Measurements from ENCODE around the gene FCER1G.

The FCER1G gene

GRCh38 chr1:161188381-161188780 is 26.7 kb upstream of the FCER1G start:
- DNase-seq (ENCODE audit: low spot score): no peak

DNA sequence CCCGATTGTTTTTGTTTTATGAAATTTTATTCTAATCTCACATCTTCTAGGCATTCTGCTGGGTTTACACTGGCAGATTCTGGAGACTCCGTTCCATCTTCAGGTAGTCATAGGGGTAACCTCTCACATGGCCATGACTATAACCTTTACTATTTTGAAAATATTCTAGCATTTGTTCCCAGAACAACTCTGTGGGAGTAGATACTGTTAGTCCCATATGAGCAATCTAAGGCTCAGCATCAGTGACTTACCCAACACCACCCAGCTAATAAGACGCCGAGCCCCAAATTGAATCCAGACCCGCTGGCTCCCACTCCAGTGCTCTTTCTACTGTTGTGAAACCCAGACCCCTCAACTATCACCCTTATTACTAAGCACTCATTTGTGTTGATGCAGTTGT is 26.1 kb upstream of the FCER1G start:
- no peak for DNase-seq (ENCODE audit: low spot score)

DNA sequence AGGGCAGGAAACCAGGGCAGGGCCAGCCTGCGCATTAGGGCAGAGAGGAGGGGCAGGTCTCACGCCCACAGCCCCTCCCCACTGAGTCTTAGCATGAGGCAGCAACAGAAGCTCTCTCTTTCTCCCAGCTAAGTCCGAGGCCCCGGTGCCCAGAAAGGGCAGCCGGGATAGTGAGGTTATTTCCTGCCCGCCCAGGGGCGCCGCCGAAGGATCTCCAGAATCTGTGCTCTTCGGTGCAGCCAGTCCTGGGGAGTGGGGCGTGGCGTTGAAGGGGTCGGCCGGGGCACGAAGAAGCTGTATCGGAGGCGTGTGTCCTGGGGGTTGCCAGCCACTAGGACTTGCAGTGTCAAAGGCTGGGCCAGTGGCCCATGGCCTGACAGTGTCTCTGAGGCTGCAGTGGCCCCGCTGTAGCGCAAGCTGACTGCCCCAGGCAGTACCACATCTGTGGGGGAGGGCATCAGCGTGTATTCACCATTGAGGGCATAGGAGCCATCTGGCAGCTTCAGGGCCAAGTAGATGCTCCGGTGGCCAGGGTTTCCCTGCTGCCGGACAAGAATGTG is 24.1 kb upstream of the FCER1G start:
- DNase-seq (ENCODE audit: low spot score): no peak

DNA sequence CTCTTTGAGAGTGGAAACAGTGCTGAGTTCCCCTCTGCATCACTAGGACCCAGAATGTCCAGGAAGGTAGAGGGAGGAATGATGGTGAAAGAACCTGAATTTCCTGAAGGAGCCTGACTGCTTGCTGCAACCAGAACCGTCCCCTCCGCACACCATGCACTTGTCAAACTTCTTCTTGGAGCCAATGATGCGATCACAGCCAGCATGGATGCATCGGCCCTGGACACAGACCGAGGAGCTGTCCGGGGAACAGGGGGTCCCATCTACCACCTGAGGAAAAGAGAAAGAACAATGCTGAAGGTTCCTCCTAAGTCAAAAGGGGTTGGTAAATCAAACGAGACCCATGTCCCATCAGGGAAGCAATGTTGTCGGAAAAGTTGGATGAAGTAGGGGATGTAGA is 23.1 kb upstream of the FCER1G start:
- no peak for DNase-seq (ENCODE audit: low spot score)

- peak; percentile 78 for DNase-seq (ENCODE audit: low spot score)
Observed at GRCh38 chr1:161192476-161193465, 22.3 kb upstream of the FCER1G start.

GRCh38 chr1:161193561-161194235 is 21.4 kb upstream of the FCER1G start:
- no peak for DNase-seq (ENCODE audit: low spot score)

- DNase-seq (ENCODE audit: low spot score): no peak
Observed at GRCh38 chr1:161195171-161195570, 19.9 kb upstream of the FCER1G start.

GRCh38 chr1:161196111-161196510 is 19.0 kb upstream of the FCER1G start:
- DNase-seq (ENCODE audit: low spot score): no peak

DNA sequence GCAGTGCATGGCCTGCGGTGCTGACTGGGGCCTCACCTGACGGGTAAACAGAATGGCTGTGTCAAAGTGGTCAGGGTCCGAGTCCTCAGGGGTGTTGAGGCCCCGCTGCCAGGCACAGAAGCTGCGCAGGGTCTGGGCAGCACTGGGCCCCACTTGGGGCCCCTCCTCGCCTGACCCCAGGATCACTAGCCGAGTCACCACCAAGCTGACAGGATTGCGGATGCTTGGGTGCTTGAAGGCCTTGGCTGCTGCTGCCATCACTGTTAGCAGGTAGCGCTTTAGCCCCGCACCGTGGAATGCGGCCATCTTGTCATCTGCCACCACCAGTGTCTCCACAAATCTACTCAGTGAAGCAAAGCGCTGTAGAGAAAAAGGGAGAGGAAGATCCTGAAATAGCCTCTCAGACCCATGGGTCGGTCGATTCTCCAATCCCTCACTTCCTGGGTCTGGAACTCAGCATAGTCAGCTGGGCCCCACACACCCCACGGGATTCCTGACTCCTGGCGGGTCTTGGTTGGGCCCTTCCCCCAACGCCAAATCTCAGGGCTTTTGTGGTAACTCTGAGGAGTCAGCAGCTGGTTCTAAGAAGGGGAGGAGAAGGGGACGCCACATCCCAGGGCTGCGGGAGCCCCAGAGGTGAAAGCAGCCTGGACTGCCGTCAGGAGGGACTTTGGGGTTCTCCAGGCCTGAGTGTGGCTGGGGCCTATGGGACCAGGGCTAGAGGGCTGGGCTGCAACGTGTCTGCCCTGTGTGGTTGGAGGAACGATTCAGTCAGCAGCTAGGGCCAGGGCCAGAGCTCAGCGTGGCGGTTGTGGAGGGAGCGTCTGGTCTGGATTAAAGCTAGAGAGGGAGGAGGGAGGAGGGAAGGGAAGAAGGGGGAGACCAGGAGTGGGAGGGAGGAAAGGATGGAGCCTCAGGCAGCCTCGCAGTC is 18.3 kb upstream of the FCER1G start:
- no peak for DNase-seq (ENCODE audit: low spot score)

- no peak for DNase-seq (ENCODE audit: low spot score)
Observed at GRCh38 chr1:161197560-161198193, 17.4 kb upstream of the FCER1G start.

DNA sequence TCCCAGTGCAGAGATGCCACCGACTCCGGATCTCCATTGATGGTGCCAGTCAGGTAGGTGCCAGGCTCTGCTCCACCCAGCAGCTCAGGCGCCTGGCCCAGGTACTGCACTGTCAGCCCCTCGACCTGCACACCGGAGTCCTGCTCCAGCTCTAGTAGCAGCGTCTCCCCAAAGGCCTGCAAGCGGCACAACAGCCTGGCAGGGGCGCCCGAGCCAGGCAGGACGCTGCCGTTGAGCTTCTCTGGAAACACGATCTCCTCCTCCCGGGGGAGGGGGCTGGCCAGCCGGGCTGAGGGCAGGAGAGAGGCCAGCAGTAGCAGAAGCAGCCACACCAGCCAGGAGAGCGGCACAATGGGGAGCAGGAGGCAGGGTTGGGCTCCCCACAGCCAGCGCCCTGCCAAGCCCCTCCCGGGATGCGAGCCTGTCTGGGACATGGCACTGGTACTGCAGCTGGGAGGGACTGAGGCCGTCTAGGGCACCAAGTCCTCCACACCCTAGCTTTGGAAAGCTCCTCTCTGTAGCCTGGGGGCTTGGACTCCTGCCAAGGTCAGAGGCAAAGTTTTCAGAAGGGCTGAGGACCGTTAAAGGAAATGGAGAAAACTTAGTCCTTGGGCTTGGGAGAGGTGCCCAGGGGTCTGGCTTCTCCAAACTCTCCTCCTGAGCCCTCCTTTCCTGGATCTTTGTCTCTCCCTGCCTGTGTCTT is 16.8 kb upstream of the FCER1G start:
- no peak for DNase-seq (ENCODE audit: low spot score)

DNA sequence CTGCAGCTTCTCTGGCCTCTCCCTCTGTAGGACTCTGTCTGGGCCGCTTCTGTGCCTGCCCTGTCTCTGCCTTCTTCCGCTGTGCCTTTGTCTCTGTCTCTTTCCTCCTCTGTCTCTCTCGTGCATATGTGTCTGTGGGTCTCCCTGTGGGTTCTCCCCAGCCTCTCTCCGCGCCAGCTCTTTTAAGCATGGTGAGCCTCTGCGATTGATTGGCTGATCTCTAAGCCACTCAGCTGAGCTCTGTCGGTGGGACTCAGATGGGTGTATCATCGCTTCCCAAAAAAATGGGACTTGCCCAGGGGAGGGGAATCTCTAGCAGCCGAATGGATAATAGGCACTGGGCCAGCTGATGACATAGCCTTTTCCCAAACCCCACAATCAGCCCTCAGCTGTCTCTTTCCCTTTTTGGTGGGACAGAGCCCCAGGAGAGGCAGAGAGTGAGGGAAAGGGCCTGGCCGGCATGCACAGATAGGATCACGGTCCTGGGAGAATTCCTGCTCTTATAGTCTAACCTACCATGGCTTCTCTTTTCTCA is 16.1 kb upstream of the FCER1G start, which contains the start of gene ADAMTS4:
Gene ADAMTS4 (minus strand): TSS at position 158 of the 535 bp plus-strand sequence. CDS start 427 bp downstream, outside the sequence.
- no peak for DNase-seq (ENCODE audit: low spot score)

GRCh38 chr1:161199506-161200139 is 15.5 kb upstream of the FCER1G start:
- no peak for DNase-seq (ENCODE audit: low spot score)

- DNase-seq (ENCODE audit: low spot score): no peak
Observed at GRCh38 chr1:161200421-161200991, 14.6 kb upstream of the FCER1G start.

DNA sequence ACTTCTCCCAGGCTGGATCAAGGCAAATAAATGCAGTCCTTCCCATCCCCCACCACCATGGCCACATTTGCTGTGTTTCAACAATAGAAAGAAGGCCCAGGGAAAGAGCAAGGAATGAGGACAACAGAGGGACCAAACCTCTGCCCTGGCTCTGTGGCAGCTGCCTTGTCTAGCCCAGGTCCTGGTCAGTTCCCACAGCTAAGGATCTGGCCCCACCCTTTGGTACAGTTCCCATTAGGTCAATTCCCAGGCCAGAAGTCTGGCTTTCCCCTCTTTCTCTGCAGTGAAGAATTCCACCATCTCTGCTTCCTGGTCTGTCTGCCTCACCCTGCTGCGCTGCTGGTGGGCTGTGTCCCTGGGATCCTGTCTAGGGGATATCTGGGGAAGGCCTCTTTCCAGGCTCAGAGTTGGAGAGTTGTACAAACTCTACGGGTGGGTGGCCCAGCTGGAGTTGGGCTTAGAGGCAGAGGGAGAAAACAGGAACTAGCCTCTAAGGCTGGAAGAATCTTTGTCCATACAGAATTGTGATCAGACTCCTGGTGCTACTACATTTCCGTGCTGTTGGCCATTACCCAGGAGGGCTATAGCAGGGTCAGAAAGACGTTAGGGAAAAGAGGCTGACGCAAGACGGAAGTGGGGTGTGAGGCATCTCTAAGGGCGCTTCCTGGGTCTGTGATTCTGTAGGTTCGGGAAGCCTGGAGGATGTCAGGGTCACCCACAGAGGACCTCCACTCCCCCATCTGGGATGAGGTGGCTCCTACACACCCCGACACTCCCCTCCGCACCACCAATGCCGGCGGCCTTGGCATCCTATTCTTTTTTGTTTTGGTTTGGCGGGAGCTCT is 13.9 kb upstream of the FCER1G start:
- no peak for DNase-seq (ENCODE audit: low spot score)

DNA sequence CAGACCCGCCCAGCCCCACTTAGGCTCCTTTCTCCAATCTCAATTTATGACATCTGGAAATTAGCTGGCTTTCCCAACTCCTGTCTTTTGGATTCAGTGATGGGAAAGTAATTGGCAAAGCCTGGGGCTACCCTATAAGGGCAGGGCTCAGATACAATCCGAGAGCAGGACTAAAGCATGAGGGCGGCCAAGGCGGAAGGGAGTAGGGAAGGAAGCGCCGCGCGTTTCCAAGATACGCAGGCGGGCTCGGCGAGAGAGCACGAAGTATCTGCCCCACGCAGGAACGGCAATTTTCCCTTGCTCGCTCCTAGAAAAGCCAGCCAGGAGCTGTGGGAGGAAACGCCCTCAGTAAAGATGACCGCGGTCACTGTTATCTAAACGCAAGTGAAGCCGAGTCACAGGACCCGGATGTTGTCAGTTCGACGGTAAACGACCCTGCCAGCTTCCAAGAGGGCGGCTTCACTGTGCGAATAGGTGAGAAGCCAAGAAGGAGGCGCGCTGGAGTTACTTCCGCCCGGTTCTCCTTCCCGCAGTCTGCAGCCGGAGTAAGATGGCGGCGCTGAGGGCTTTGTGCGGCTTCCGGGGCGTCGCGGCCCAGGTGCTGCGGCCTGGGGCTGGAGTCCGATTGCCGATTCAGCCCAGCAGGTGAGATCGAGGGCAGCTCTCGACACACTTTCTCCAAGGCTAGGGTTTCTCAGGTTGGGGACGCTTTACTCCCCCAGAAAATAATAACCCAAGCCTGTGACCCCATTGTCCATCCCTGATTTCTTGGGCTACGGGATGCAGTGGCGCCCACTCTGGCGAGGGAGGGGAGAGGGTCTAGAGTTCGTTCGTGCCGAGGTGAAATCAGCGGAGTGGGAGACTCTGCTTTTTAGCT is 13.0 kb upstream of the FCER1G start, which contains the start of gene NDUFS2:
Gene NDUFS2 (plus strand): TSS at position 532 of the 877 bp plus-strand sequence. CDS start 19 bp downstream, at position 551.
- DNase-seq (ENCODE audit: low spot score): peak; percentile 100
